ENCODE measurements around the gene GMDS. TPM values are rescaled to one million over a fixed set of nuclear protein-coding genes. Genes with fewer than 3 reads are reported as not detected.

Gene GMDS
- total and polyA plus RNA-seq, 2 experiments from 2014 or later = 30.1 to 36.5 TPM

GRCh38 chr6:2229039-2229438 lies 16.4 kb downstream of the GMDS start:
- no peak for DNase-seq (ENCODE audit: low spot score)
- peaks cover 17% of the 10 kb centered on the region; the same call in 1 of the 2 replicates for H3K4me1 ChIP-seq (ENCODE audit: insufficient read depth)
- Mint-ChIP-seq H3K27ac (no peak overlapping the region), H3K4me1 (peaks cover 49% of the 10 kb centered on the region), H3K9me3 (no peaks in the 10 kb centered on the region), H3K27me3 (ENCODE audit: insufficient read depth, low read depth, poor library complexity) (peaks cover 2% of the 10 kb centered on the region), H3K4me3 (no peak overlapping the region), H3K36me3 (ENCODE audit: low read depth) (no peaks in the 10 kb centered on the region)
- H3K4me2 ChIP-seq = no peak overlapping the region
- no peak for ATAC-seq
- H4K20me1 ChIP-seq (replicated peaks; ENCODE audit: insufficient read depth) = no peaks in the 10 kb centered on the region
- TF ChIP-seq POLR2AphosphoS5 (IDR thresholded peaks at IDR 0.05; ENCODE audit: low read depth) (no peak), EZH2 (IDR thresholded peaks at IDR 0.05; ENCODE audit: low read depth, unreplicated experiment) (no peak), CREB1 (CRISPR knock-in tag; IDR thresholded peaks at IDR 0.05; ENCODE audit: low read depth) (no peak), ETS1 (IDR thresholded peaks at IDR 0.05) (no peak)
- TF ChIP-seq, protein P1, sequence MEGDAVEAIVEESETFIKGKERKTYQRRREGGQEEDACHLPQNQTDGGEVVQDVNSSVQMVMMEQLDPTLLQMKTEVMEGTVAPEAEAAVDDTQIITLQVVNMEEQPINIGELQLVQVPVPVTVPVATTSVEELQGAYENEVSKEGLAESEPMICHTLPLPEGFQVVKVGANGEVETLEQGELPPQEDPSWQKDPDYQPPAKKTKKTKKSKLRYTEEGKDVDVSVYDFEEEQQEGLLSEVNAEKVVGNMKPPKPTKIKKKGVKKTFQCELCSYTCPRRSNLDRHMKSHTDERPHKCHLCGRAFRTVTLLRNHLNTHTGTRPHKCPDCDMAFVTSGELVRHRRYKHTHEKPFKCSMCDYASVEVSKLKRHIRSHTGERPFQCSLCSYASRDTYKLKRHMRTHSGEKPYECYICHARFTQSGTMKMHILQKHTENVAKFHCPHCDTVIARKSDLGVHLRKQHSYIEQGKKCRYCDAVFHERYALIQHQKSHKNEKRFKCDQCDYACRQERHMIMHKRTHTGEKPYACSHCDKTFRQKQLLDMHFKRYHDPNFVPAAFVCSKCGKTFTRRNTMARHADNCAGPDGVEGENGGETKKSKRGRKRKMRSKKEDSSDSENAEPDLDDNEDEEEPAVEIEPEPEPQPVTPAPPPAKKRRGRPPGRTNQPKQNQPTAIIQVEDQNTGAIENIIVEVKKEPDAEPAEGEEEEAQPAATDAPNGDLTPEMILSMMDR (conservative IDR thresholded peaks at IDR 0.05; ENCODE audit: low read depth in 2 of 2) = no peak
- H3K36me3 ChIP-seq (ENCODE audit: insufficient read depth) = no peaks in the 10 kb centered on the region
- H3K27me3 ChIP-seq (ENCODE audit: insufficient read depth) = no peaks in the 10 kb centered on the region
- no peak overlapping the region for H3K27ac ChIP-seq (ENCODE audit: low read depth)
- no peak overlapping the region for H3K4me3 ChIP-seq
- H3K9me2 ChIP-seq (ENCODE audit: insufficient read depth) = no peaks in the 10 kb centered on the region
- no peaks in the 10 kb centered on the region for H3F3A ChIP-seq (replicated peaks; ENCODE audit: low read depth)
- H3K79me2 ChIP-seq (replicated peaks; ENCODE audit: insufficient read depth) = peaks cover 85% of the 10 kb centered on the region
- H2AFZ ChIP-seq = no peak overlapping the region

DNA sequence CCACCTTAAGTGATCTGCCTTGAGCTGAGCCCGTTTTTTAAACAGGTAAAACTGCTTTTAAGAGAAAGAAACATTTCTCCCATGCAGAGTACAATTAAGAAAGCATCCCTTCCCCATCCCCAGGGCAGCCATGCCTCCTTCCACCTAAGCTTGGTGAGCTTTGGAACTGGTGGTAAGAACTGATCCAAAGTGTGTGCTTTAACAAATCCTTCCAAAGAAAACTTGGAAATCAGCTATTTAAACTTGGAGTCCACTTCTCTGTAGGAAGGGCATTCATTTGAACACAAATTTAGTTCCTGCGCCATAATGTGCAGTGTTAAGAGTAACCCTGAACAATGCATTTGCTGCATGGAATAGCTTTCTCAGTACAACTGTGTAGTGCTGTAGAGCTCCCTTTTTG lies 17.0 kb downstream of the GMDS start:
- peaks cover 17% of the 10 kb centered on the region; the same call in 1 of the 2 replicates for H3K4me1 ChIP-seq (ENCODE audit: insufficient read depth)
- no peaks in the 10 kb centered on the region for H3K36me3 ChIP-seq (ENCODE audit: insufficient read depth)
- peaks cover 2% of the 10 kb centered on the region for H3K27me3 Mint-ChIP-seq (ENCODE audit: insufficient read depth, low read depth, poor library complexity)
- ATAC-seq = no peak
- H4K20me1 ChIP-seq (replicated peaks; ENCODE audit: insufficient read depth) = no peaks in the 10 kb centered on the region
- no peak for DNase-seq (ENCODE audit: low spot score)
- H3K4me2 ChIP-seq = no peak overlapping the region
- no peaks in the 10 kb centered on the region for H3K9me2 ChIP-seq (ENCODE audit: insufficient read depth)
- H3K79me2 ChIP-seq (replicated peaks; ENCODE audit: insufficient read depth) = peaks cover 79% of the 10 kb centered on the region
- no peak overlapping the region for H3K27ac Mint-ChIP-seq
- no peak overlapping the region for H3K4me3 Mint-ChIP-seq
- no peaks in the 10 kb centered on the region for H3K36me3 Mint-ChIP-seq (ENCODE audit: low read depth)
- no peak overlapping the region for H2AFZ ChIP-seq
- H3K9me3 Mint-ChIP-seq = no peaks in the 10 kb centered on the region
- peaks cover 44% of the 10 kb centered on the region for H3K4me1 Mint-ChIP-seq
- no peak overlapping the region for H3K27ac ChIP-seq (ENCODE audit: low read depth)
- H3K4me3 ChIP-seq = no peak overlapping the region
- H3K27me3 ChIP-seq (ENCODE audit: insufficient read depth) = no peaks in the 10 kb centered on the region
- H3F3A ChIP-seq (replicated peaks; ENCODE audit: low read depth) = no peaks in the 10 kb centered on the region
- TF ChIP-seq NANOG (IDR thresholded peaks at IDR 0.05; ENCODE audit: borderline replicate concordance) = no peak
- no peak for TF ChIP-seq POLR2AphosphoS5 (IDR thresholded peaks at IDR 0.05; ENCODE audit: low read depth)
- TF ChIP-seq EZH2 (IDR thresholded peaks at IDR 0.05; ENCODE audit: low read depth, unreplicated experiment) = no peak
- no peak for TF ChIP-seq ZNF331 (CRISPR knock-in tag; IDR thresholded peaks at IDR 0.05; ENCODE audit: low read depth)
- TF ChIP-seq ZNF114 (CRISPR knock-in tag; IDR thresholded peaks at IDR 0.05) = no peak
- no peak for TF ChIP-seq ETS1 (IDR thresholded peaks at IDR 0.05)
- TF ChIP-seq, protein P2, sequence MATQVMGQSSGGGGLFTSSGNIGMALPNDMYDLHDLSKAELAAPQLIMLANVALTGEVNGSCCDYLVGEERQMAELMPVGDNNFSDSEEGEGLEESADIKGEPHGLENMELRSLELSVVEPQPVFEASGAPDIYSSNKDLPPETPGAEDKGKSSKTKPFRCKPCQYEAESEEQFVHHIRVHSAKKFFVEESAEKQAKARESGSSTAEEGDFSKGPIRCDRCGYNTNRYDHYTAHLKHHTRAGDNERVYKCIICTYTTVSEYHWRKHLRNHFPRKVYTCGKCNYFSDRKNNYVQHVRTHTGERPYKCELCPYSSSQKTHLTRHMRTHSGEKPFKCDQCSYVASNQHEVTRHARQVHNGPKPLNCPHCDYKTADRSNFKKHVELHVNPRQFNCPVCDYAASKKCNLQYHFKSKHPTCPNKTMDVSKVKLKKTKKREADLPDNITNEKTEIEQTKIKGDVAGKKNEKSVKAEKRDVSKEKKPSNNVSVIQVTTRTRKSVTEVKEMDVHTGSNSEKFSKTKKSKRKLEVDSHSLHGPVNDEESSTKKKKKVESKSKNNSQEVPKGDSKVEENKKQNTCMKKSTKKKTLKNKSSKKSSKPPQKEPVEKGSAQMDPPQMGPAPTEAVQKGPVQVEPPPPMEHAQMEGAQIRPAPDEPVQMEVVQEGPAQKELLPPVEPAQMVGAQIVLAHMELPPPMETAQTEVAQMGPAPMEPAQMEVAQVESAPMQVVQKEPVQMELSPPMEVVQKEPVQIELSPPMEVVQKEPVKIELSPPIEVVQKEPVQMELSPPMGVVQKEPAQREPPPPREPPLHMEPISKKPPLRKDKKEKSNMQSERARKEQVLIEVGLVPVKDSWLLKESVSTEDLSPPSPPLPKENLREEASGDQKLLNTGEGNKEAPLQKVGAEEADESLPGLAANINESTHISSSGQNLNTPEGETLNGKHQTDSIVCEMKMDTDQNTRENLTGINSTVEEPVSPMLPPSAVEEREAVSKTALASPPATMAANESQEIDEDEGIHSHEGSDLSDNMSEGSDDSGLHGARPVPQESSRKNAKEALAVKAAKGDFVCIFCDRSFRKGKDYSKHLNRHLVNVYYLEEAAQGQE (IDR thresholded peaks at IDR 0.05; ENCODE audit: unreplicated experiment) = no peak
- TF ChIP-seq, protein P1 (conservative IDR thresholded peaks at IDR 0.05; ENCODE audit: low read depth in 2 of 2) = no peak
- no peak for TF ChIP-seq JUNB (IDR thresholded peaks at IDR 0.05; ENCODE audit: unreplicated experiment)
- TF ChIP-seq CREB1 (CRISPR knock-in tag; IDR thresholded peaks at IDR 0.05; ENCODE audit: low read depth) = no peak
